Stimulated activated CD4-positive, alpha-beta T cell treated with anti-CD3 and anti-CD28 coated beads, Interleukin-15, amount 100 ng/mL, for 1 hour (primary cell): Measurements from ENCODE around the gene SLC4A5.
"Not testable (repeated sequence)": the region's sequence is repeated elsewhere in the genome, so short reads cannot be mapped to it uniquely, and the experiment has no call there.

Source experiments
- DNase-seq, 2 donors: peaks; one replicate each; pipeline ENCODE4 v3.0.0-alpha.2; 2020; ENCODE audit warnings: low read depth in 1 of 2, low spot score in 1 of 2

SLC4A5 gene

DNA sequence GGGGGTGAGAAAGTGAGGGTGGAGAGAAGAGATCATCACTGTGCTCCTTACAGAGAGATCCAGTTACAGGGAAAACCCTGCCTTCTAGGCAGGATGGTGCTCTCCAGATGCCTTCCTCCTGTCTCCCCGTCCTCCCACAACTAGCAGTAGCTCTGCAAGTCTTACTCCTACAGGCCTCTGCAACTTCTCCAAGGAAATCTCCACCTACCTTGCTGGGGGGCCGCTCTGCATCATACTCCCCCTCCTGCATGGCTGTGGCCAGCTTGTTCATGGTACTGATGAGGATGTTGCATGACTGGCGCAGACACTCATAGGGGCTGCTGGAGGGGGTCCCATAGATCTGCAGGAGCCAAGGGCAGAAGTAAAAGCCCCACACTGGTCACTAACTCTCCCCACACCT is 22.8 kb upstream of the SLC4A5 start:
- no peak for DNase-seq

DNA sequence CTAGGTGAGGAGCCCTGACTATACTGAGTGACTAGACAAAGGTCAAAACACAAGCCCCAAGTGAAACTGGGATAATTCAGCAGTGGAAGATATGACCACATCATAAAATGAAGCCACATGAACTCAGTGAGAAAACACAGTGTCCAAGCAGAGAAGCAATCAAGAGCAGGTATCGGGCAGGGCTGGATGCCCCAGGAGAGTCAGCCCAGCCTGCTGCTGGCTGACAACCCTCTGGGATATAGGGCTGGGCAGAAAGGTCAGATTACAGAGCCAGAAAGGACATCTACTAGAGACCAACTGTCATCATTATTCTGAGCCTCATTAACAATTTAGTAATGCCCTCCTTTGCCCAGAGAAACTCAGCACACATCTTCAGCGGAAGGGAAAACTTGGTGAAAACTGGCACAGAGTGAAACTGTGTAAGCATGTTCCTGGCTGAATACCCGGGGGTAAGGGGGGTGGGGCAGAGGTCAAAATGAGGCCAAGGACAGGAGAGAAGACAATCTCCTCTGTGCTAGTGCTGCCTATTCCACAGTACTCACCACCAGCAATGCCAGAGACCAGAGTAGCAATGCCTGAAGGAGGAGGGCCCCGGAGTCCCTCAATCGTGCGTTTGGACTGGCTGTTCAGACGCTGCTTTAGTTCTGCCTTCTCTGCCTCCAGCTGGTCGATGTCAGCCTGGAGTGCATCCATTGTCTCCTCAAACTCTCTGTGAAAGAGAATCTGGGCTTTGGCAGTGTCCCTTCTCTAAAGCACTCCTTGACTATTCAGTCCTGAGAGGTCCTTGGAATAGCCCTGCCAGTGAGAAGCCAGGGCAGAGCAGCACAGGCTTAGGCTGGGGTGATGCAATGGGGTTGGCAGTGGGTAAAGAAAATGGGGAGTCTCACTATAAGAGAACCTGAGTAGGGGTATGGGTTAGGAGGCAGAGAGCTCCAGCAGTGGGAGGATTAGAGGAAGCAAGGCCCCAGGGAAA is 21.6 kb upstream of the SLC4A5 start:
- DNase-seq = no peak

DNA sequence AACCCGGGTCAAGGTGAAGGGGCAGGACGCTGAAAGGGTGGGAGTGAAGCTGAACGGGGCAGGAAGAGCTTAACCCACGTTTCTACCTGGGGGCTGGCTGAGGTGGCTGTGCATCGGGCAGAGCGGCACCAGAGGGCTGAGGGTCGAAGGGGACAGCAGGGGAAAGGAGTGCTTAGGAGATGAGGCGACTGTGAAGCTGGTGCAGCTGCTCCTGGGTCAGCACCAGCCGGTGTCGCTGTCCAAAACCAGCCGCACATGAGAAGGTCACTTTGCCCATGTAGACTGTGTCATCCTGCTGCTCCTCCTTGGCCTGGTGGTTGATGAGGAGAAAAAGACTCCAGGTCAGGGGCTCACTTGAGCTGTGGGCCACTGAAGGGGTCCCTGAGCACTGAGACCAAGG is 18.1 kb upstream of the SLC4A5 start:
- DNase-seq = no peak

DNA sequence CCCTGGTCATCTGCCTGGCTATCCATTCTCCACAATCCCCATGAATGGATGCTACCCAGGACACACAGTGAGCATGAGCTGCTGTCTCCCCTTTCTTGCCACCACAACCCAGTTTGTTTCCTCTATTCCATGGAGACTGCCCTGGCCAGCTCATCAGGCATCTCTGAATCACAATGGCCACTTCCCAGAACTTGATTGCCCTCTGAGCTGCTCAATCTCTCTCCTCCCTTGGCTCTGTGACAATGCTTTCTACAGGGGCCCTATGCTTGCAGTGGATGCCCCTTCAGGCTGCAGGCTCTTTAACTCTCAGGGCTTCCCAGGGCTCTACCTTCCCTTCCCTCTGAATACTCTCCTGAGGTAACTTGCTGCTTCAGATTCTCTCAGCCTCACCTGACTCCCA is 14.4 kb upstream of the SLC4A5 start:
- no peak for DNase-seq

DNA sequence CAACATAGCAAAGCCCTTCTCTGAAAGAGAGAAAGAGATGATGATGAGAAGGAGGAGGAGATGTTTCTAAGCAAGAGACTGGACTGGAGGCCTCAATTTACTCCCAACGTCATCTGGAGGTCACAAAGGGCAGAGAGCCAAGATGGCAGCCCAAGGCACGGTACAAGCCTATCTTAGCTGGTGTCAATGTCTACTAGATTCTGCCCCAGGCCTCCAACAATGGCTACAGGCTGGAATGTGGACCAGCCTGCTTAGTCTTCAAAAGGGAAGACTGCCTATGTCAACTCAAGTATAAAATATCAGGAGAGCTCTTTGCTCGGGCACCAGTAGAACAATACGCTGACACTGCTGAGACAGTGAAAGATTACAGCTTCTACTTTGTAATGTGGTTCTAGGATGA is 6.7 kb upstream of the SLC4A5 start:
- DNase-seq = no peak

DNA sequence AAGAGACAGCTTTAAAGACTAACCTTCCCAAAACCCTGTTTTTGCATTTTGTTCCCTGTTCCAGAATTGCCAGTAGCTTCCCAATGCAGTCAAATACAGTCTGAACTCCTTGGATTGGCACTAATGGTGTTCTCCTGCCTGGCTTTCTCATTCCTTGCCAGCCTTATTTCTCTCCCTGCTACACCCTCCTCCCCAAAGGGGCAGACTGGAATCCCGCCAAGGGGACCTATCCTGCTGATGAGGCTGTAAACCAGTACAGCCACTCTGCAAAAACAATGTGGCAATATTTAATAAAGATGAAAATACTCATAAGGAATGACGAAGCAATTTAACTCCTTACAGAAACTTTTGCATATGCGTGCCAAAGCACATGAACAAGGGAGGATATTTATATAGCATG is 4.5 kb upstream of the SLC4A5 start:
- no peak for DNase-seq

DNA sequence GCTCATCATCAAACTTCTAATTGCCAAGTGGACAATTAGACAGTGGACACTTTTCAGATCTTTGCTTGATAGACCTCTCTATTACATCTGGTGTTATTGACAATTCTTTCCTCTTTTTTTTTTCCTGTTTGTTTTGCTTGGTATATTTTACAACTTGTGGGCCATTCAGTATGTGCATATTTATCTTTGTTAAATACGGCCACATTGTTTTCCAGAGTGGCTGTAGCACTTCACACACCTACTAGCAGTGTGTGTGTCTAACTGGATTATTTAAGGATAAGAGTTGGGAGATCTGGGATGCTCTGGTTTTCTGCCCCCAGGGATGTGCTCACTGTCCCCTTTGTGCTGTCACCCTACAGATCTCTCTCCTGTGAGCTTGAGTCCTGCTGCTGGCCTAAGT is 4.1 kb upstream of the SLC4A5 start:
- no peak for DNase-seq

DNA sequence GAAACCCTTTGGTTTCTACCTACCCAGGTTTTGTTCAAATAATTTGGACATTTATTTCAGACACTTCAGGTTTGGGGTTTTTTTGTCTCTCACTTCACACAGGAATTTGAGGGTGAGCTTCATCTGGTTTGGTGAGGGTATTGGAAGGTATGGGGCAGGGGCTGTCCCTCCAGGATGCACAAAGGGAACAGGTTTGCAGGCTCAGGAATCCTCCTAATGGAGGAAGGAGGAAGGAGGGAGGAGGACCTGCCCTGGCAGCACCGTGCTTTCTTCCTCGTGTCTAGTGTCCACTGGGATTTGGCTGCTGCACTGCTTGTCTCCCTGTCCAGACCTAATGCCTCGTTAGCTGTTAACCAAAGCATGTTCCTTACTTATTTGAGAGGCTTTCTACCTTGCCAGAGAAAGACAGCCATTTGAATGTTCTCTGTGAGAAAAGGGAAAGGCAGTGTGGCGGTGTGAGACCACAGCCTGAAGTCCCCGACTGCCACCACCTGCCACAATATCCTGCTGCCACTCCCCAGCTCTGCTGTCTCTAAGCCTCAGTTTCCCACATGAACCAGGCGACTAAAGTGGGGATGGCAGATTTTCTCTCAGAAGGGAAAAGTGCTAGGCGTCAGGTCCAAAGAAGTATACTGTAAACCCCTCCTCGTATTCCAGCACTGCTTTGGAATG is 2.2 kb upstream of the SLC4A5 start:
- no peak for DNase-seq

DNA sequence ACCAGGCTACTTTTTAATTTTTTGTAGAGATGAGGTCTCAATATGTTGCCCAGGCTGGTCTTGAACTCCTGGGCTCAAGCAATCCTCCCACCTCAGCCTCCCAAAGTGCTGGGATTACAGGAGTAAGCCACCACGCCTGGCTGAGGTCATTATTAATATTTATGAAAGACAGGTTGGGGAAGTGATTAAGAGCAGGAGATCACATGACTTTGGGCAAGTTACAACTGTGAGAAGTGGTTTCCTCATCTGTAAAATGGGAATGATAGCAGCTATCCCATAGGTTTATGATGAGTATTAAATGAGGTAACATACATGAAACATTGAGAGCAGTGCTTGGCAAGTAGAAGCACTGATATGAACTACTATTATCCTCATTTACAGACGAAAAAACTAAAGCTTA is 7.0 kb downstream of the SLC4A5 start:
- DNase-seq = not testable (repeated sequence)

DNA sequence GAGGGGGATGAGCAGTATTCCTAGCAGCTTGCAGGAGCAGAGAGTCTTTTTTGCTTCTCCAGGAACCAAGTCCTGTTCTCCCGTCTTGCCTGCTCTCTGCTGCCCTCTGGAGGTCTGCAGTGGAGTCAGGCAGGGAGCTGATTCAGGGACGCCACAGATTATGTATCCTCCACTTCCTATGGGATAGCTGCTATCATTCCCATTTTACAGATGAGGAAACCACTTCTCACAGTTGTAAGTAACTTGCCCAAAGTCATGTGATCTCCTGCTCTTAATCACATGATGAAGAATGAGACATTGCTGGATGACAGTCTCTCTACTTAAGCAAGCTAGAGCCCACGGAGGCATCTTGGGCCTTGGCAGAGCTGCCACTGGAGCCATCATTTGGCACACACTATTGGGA is 8.3 kb downstream of the SLC4A5 start:
- DNase-seq = peak; percentile 48 to 61

DNA sequence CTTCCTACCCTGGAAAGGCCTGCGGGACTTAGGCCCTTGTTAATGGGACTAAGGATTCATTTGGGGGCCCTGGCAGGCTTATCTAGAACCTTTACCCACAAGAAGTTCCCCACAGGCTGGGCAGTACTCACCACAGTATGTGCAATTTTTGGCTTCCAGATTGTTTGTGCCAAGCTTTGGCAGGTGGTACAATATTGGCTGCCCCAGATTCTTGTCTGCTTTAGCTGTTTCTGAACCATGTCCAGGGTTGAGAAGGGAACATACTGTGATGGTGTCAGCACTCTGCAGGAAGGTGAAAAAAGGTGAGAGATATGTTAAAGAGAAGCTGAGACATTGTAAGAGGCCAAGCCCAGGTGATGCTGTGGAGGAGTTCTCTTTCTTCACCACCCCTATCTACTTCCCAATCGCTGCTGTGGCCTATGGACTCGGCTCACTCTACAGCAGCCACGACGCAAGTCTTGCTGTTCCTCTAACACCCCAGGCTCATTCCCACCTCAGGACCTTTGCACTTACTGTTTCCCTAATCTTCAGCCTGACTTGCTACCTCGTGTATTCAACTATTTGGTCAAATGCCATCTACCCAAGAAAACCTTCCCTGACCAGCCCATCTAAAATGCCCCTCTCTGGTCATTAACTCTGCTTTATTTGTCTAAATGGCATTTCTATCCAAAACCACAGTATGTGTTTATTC is 9.2 kb downstream of the SLC4A5 start:
- DNase-seq = no peak

DNA sequence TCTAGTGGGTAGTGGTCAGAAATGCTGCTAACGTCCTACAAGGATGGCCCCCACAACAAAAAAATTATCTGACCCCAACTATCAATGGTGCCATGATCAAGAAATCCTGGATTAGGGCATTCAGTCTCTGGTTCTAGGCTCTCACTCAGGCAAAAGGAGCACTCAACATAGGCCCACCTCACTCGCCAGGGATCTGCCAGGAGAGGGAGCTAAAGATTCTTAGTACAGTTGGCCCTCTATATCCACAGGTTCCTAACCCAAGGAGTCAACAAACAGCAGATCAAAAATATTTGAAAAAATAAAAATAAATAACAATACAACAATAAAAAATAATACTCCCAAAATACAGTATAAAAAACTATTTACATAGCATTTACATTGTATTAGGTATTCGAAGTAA is 10.0 kb downstream of the SLC4A5 start:
- DNase-seq = no peak

DNA sequence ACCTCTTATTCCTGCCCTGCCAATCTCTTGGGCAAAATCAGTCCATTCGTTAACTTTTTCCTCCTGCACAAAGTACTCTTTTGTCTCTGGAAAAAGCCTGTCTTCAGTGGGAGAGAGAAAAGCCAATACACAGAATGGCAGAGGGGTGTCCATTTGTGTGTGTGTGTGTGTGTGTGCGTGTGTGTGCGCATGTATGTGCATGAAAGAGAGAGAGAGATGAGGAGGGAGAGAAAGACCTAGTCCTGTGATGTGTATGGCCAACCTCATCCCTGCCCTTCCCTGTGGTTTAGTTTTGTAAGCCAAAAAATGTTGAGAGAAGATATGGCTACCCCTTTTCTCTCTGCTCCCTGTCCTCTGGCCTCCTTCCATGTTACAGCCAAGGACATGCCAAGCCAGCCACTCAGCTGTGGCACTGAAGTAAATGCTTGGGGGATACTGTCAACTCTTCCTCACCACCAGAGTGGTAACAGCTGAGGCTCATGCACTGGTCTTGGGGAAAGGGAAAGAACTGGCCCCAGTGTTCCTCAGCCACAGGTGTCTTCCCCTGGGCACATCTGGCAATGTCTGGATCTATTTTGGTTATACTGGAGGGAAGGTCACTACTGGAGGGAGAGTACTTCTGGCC is 10.6 kb downstream of the SLC4A5 start:
- DNase-seq = no peak

DNA sequence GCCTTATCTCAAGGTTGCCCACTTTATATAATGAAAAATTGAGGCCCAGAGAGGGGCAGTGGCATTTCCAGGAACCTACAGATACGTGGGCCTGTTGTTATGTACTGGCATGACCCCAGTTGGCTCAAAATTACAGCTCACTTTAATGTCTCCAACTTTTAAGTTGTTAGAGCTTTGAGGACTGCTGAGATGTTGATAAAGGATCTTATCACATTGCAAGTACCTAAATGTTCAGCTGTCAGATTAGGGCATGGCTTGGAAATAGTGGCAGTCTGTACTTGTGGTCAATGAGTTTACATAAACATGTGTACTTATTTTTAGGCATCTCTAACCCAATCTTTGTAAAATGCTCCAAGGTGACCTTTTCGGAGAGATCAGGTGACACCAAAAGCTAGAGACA is 14.6 kb downstream of the SLC4A5 start:
- no peak for DNase-seq

DNA sequence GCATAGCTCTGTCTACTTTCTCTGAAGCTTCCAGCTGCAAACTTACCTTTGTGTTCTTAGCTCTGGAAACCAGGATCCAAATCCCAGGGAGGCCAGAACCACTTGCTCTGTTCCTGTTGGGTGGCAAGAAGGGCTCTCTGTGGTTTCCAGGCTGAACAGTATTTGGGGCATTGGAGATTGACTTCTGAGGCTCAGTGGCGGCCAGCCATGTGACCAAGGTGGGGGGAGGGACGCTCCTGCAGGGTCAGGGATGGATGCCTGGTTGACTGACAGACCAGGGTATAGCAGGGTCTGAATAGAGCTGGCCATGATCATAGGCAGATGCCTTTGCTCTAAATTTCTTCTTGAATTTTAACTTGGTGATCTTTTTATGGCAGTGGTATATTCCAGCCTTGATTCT is 15.1 kb downstream of the SLC4A5 start:
- no peak for DNase-seq

DNA sequence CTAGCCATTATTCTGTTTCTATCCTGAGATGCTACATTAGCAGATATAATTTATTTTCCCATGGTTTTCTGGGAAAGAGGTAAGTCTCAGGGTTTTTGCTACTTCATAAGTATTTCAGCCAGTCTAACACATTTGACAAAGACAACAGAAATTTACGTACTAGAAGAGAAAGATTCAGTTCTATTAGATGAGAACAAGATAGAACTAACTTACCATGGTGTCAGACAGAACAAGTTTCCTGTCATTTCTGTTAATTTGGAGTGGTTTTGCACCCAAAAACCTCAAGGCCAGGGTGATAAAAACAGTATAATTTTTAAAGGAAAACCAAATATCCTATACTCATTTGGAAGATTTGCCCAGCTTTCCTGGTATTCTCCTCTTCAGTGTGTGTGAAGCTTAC is 15.6 kb downstream of the SLC4A5 start:
- no peak for DNase-seq

DNA sequence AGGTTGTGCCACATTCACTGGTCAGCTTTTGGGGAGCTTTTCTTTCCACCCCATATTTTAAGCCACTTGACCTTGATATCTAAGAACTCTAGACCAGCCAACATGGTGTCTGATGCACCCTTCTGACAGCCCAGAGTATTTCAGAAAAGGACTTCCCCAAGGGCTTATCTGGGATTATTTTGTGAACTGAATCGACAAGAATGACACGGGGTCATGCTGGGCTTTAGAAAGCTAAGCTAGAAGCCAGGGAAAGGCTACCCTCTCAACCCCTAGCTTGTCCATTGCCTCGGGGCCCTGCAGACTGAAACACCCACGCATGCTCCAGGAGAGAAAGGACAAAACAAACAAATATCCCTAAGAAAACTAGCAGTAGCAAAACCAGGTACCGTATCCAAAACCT is 16.0 kb downstream of the SLC4A5 start:
- DNase-seq = no peak

DNA sequence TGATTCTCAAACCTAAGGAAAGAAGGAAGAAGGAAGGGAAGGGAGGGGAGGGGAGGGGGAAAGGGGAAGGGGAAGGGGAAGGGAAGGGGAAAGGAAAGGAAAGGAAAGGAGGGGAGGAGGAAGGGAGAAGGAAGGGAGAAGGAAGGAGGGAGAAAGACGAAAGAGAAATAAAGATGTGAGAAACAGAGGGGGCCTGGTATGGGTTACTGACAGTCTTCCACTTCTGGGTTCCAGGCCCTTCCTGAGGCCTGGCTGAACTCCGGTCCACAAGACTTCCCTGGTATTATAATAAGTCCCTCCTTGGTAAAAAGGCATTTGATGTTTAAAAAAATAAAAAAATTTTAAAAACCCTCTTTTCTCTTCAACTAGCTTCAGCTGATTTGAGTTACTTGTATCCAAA is 17.4 kb downstream of the SLC4A5 start:
- DNase-seq = no peak

DNA sequence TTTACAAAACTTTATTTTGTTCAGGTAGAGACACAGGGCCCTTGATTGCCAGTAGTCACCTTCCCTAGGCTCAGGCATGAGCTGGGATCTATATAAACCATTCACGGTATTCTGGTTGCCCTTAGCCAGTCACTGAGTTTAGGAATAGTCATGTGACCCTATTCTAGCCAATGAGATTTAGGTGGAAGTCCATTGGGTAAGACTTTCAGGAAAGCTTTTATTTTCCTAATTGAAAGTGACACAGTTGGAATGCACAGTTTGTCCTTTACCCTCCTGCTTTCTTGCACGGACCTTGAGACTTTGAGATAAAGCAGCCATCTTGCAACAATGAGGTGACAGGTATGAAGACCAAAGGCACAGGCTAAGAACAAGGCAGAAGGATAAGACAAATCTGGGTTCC is 21.5 kb downstream of the SLC4A5 start:
- no peak for DNase-seq

DNA sequence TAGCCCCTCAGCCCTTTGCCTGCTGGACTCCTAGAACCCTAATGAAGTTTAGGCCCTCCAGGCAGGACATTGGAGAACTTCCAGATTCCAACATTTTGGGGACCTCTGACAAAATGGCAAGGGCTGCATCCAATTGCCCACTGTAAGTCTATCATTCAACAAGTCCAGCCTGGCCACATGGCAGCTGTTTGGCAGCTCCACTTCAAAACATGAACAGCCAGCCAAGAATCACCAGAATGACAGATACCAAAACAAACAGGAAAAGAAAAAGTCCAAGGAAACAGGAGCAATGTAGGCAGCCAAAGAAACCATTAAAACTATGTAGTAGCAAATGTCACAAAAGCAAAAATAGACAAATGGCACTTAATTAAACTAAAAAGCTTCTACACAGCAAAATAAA is 25.5 kb downstream of the SLC4A5 start:
- no peak for DNase-seq

DNA sequence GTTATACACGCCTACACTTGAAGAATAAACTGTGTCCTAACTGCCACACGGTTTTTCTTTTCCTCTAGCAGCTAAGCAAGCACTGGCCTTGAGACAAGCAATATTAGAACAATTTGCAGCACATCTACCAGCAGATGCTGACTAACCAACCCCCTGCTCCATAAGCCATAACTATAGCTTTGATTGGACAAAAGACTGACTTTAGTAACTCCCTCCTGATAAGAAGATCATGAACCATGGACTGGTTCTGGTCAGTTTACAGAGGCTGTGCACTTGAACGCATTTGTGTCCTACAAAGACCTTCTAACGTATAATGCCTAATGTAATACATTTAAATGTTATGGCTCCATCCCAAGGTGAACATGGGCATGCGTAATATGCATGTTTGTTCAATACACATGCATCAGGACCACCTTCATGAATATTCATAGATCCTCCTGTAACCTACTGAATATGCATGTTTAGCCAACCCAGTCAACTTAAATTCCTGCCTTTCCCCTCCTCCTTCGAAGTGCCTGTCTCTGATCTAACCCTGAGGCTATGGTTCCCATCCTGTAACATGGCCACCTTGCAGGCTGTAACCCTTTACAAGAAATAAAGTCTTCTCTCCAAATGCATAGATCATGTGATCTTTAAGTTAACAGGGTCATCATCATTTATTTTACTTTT is 26.5 kb downstream of the SLC4A5 start:
- no peak for DNase-seq
